ENCODE measurements around the gene MAD1L1.
"Not testable (repeated sequence)": the region's sequence is repeated elsewhere in the genome, so short reads cannot be mapped to it uniquely, and the experiment has no call there.

Gene MAD1L1

GRCh38 chr7:2171855-2172254 is 60.9 kb downstream of the MAD1L1 start:
- no peak for DNase-seq

- no peak for DNase-seq
These were observed 61.9 kb downstream of the MAD1L1 start for GRCh38 chr7:2170576-2171521.

- no peak for DNase-seq
These were observed 62.7 kb downstream of the MAD1L1 start for GRCh38 chr7:2169923-2170575.

GRCh38 chr7:2168615-2169311 is 64.0 kb downstream of the MAD1L1 start:
- no peak for DNase-seq

DNA sequence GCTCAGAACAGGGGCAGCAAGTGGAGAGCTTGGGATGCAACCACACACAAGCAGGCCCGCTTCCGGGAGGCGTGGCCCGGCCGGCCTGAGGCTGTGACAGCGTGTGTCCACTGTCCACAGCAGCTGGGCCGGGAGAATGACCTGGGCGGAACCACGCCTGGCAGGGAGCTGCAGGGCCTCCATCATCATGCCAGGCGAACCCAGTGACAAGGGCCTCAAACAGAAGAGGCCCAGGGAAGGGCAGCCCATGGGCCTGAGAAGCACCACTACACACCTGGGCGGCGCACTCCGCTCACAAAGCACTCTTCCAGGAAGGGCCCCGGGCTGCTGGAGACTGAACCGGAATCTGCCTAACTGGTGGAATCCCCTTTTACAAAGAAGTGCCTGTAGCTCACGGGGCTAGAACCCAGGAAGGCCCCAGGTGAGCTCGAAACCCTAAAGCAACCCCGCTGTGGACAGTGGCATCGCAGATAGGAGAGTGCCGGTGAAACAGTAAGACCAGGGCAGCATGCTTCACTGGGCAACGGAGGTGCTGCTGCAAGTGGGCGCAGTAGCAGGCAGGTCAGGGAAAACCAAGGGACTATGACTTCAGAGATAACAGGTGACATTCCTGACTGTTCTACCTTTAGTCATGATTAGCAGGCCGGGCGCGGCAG is 66.0 kb downstream of the MAD1L1 start:
- no peak for DNase-seq

GRCh38 chr7:2165610-2166594 is 66.8 kb downstream of the MAD1L1 start:
- DNase-seq, result no peak

- no peak for DNase-seq
These were observed 67.5 kb downstream of the MAD1L1 start for GRCh38 chr7:2165239-2165609.

- DNase-seq, result no peak
These were observed 68.1 kb downstream of the MAD1L1 start for GRCh38 chr7:2164646-2165045.

DNA sequence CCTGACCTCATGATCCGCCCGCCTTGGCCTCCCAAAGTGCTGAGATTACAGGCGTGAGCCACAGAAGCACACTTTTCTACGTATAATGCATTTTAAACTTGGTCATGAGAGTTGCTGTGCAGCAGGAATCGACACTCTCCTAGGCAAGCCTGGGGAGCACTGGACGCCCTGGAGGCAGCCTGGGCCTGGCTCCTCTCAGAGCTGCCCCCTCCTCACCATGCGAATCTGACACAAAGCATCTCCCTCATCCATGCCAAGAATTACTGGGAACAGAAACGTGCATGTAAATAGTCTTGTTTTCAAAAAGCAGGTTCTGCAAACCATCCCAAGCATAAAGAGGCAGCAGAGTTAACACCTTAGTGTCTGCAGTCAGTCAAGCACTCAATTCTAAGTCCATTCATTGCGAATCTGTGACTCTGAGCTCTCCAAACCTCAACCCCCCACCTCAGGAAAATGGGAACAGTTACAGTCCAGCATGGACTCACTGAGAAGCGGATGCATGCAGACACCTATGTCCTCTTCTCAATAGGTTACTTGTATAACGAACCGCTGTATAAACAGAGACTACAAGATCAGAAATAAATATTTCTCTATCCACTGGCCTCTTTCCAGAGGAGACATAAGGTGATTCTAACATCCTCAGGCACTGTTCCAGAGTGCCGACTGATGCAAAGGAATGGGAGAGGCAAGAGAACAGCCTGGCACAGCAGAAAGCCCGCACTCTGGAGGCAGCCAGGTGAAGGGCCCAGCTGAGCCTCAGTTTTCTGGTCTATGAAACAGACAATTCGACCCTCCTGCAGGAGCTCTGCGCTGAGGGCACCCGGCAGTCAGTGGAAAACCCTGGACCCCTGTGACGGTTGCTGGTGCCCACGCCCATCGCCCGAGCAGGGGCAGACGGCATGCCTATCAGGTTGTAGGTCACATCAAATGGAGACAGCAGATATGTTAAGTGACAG is 68.9 kb downstream of the MAD1L1 start:
- no peak for DNase-seq

- no peak for DNase-seq
These were observed 69.8 kb downstream of the MAD1L1 start for GRCh38 chr7:2162959-2163358.

GRCh38 chr7:2162004-2162902 is 70.5 kb downstream of the MAD1L1 start:
- DNase-seq, result not testable (repeated sequence)

DNA sequence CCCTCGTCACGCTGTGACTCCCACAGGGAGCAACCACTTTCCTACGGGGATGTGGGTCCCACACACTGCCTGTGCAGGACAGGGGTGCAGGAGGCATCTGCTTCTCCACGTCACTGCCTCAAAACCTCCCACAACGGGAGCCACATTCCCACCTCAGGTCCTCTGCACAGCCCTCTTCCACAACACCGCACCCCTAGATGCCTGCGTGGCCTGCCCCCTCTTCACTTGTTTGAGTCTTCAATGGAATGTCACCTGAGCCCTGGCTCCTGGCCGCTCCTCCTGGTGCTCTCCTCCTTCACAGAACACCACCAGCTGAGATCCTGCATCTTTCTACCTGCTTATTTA is 73.6 kb downstream of the MAD1L1 start:
- DNase-seq, result no peak

DNA sequence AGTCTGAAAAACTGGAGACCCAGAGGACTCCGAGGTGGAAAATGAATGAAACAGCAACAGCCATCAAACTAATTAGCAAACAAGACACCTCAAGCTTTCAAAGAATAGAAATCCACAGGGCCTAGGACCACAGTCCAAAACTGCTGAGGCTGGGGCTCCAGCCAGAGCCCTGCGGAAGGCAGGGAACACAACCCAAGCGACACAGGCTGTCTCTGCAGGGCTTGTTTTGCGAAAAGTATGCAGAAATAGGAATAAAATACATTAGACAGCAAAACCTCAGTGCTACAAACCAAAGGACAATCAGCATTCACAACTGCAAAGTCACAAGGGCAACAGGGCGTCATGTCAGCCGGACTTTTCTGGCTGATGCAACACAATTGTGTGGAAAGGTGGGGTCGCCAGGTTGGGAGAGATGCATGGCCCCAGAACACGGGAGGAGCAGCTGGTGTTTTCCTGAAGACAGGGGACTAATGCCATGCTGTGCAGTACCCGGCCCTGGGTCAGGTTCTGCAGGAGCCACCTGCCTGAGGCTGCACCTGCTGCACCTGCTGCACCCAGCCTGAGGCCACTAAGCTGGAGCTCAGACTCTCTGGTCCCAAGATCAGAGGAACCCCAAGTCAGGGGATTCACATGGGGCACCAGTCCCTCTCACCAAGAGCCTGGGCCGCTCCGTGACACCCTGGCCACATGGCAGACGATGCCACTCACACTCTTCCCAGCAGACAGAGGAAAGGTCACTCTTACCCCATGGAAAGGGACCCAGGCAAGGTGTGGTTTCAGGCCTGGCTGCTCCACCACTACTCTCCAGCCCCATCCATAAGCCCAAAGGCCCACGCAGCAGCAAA is 74.2 kb downstream of the MAD1L1 start:
- no peak for DNase-seq

- no peak for DNase-seq
These were observed 75.1 kb downstream of the MAD1L1 start for GRCh38 chr7:2157473-2158279.

DNA sequence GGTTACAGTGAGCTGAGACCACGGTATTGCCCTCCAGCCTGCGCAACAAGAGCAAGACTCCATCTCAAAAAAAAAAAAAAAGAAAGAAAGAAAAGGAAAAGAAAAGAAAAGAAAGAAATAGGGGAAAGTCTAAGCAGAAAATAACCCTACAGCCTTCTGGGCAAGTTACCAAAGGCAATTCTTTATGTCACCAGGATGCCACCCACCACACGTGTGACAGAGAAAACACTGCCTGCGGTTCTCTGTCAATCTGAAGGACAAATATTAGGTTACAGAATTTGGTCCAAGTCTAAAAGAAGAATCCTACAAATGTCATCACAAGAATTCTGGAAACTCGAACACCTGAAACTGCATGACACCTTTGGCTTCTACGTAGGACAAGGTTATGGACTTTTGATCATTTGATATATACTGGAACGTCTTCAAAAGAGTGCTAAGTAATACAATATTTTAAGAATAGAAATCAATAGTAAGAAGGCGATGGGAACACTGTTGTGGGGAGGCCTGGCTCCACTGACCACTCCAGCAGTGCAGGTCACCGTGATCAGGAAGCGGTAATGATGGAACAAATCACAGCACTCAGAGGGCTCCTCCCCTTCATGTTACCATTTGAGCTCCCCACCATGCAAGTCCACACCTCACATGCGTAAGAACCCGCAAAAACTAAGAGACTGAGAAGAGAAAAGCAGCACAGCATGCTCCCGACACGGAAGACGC is 75.8 kb downstream of the MAD1L1 start:
- DNase-seq, result no peak

- DNase-seq, result no peak
These were observed 77.9 kb downstream of the MAD1L1 start for GRCh38 chr7:2154831-2155230.

DNA sequence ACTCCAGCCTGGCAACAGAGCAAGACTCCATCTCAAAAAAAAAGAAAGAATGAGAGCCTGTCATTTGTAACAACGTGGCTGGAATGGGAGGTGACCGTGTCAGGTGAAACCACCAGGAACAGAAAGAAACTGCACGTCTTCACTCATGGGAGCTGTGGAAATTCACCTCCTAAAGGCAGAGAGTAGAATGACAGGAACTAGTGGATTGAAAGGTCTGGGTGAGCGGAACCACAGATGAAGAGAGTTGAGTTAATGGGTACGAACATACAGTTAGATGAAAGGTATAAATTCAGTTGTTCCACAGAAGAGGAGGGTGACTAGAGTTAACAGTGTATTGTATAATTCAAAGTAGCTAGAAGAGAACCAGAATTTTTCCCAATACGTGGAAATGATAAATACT is 78.6 kb downstream of the MAD1L1 start:
- no peak for DNase-seq

All from activated CD4-positive, alpha-beta T cell treated with anti-CD3 and anti-CD28 coated beads for 1 hour (primary cell).